Gastroesophageal sphincter (tissue), 3 donors: ENCODE data around the gene HRH3.

Source experiments
- CTCF ChIP-seq, 4 experiments: fragments of 200-600 bp in 2 of 4; fragments of 450-650 bp in 2 of 4; sonication (generic) in 1 of 4; IDR thresholded peaks; one replicate each; pipeline ENCODE4 v1.5.1; 2017 to 2019; ENCODE audit warnings: antibody characterized with exemption in 4 of 4, mild to moderate bottlenecking in 2 of 4, moderate library complexity in 2 of 4
- POLR2AphosphoS5 ChIP-seq: sonication (generic); formaldehyde crosslinking; IDR thresholded peaks from one replicate; pipeline ENCODE4 v1.6.1; 2017; ENCODE audit warnings: antibody characterized with exemption

- TF ChIP-seq CTCF (IDR thresholded peaks at IDR 0.05) (no peak), POLR2AphosphoS5 (no peak)
These were observed 11.8 kb downstream of the HRH3 start for GRCh38 chr20:62208061-62208794.
